DMS153 treated with DMSO at 0.1 percent for 48 hours (cell line): ENCODE results near the gene TBC1D1.

Source experiments
- DNase-seq: peaks from one replicate; lab custom pipeline; 2025; ENCODE audit not compliant: unreplicated experiment; lab: John Stamatoyannopoulos, UW

TBC1D1 gene

GRCh38 chr4:38045289-38045988 lies 154.6 kb downstream of the TBC1D1 start:
- DNase-seq: no peak

- DNase-seq: no peak
Observed at GRCh38 chr4:38046727-38047489, 156.0 kb downstream of the TBC1D1 start.

DNA sequence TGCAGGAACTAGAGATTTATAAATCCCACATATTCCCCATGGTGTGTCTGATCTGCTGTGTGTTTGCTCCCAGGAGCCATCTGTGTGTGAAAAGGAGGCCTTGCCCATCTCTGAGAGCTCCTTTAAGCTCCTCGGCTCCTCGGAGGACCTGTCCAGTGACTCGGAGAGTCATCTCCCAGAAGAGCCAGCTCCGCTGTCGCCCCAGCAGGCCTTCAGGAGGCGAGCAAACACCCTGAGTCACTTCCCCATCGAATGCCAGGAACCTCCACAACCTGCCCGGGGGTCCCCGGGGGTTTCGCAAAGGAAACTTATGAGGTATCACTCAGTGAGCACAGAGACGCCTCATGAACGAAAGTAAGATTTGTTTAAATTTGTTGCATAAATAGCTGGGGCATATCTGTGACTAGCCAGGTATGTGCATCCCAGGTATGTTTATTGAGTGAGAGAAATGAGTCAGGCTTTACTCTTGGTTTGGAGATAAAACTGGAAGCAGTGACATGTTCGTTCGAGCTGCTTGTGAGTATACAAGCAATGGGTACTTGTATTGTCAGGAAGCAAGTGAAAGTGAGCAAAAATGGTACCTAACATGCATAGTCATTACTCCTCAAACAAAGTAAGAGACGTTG lies 158.8 kb downstream of the TBC1D1 start:
- DNase-seq: no peak

DNA sequence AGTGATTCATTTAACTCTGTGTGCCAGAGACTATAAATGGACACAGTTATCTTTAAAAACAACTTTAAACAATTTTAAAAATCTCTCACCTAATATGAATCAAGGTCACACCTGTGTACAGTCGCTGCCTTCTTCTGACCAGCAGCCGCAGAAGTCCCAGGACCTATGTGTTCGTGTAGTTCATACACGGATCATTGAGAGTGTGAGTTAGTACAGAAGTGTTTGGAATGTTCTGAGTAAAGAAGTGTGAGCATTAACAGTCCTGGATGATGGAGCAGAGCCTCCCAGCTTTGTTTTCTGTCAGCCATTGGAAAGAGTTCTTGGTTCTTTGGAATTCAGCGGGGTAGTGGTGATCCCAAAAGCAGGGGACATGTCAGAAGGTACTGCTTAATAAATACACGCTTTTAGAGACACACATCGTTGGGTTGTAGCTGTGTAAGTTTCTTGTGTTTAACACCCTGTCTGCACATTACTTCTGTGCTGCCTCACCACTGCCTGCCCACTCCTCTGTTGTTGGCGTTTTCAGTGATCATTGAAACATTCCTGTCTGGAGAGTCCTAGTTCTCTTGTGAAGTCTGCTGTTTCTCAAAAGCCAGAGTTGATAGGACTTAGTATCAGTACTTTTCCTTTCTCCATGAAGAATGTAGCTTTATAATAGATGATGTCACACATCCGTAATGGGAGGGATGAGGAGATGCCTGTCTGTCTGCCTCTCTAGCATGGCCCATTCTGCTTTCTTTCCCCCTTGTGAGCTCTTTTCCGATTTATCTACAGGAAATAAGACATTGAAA lies 159.9 kb downstream of the TBC1D1 start:
- no peak for DNase-seq

- DNase-seq: no peak
Observed at GRCh38 chr4:38055566-38055965, 164.7 kb downstream of the TBC1D1 start.

DNA sequence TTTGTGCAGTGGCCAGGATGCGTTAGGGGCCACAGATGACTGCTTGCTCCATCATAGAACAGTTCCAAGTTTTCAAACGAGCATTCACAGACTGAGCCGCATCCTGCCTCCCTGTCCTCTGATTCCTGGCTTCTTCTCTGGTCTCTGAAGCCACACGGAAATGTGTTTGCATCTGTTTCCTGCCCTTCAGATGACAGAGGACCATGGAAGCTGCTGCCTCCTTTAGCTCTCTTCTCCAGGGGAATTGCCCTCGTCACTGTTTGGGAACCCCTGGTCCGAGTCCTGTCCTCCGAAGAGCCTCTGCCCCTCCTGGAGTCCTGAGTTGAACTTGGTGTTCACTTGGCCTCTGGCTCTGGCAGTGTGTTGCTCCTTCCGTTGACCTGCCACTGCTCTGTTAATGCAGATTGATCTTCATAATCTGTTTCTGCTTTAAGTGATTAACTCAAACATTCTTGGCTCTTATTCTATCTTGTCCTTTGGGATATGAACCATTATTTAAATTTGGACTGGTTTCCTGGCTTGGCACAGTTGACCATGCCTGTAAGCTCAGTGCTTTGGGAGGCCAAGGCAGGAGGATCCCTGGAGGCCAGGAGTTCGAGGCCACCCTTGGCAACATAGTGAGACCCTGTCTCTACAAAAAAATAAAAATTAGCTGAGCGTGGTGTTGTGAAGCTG lies 165.3 kb downstream of the TBC1D1 start:
- no peak for DNase-seq

- no peak for DNase-seq
Observed at GRCh38 chr4:38058151-38058550, 167.3 kb downstream of the TBC1D1 start.

DNA sequence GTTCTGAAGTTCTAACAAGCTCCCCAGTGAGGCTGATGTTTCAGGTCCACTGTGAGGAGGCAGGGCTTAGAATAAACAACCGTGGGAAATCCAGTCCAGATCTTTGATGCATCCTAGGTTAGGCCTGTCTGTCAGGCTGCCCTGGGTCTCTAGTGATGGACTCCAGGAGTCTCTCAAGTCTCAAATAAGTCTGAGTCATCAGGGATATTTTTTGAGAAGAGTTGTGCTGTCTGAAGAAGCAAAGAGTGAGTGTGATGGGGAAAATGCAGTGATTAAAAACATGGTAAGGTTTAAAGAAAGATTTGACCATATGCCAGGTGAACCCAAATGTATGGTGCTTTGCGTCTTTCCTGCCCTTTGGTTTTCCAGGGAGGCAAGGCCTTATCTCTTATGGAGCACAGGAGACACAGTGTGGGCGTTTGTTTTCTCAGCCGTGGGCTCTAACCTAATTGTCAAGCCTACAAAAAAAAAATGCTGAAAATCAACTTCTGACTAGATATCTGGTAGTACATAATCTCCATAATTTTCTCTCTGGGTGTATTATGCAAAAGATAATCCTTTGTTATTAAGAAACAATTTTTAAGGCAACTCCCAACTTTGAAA lies 170.0 kb downstream of the TBC1D1 start:
- no peak for DNase-seq

DNA sequence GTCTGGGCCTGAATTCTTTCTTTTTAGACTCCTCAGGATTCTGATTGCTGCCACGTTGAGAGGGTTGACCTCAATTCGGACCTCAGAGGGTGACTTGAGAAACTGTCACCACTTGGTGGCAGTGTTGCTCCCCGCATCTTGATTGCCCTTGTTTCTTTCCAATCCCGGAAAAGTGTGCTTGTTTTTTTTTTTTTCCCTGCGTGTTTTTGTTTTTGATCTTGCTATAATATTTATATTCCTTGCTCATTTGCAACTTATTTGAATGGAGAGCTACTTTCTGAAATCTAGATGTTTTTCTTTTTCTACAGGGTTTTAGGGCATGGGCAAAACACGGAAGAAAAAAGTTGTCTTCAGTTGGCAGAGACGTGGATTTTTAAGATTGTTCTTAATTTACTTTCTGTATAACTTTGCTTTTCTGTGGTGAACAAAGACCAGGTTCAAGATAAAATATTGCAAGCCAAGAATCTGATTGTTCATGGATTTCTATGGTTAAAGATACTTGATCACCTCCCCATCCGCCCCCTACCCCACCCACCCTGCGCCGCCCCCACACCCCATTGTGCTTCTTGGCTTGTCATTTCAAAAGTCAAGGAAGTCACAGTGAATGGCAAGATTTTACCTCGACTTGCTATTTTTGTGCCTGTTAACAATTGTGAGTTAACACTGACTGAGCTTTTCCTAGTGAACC lies 171.3 kb downstream of the TBC1D1 start:
- peak; percentile 23 for DNase-seq

DNA sequence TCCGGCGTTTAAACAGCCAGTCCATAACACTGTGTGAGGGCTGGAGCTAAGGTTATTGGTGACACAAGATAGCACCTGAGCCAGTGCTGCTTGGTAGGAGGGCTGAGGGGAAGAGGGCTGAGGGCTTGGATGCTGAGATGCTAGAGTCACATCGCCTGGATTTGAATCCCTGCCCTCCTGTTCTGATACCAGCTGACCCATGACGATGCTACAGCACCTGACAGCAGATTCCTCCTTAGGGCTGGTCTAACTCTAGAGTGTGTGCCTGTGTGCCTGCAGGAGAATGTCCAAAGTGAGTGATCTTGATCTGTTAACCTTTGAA lies 171.9 kb downstream of the TBC1D1 start:
- DNase-seq: no peak

DNA sequence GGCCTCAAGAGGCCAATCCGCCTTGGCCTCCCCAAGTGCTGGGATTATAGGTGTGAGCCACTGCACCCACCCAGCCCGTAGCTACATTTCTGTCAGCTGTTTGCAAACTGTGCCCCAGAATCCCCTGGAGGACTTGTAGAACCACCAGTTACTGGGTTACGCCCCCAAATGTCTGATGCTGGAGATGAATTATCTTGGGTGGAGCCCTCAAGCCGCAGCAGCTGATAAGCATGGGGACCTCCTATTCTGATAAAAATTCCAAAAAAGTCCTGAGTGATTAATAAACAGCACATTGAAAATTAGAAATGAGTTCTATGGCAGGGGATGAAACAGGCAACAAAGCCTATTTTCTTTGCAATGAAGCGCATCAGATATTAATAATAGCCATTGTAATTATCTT lies 174.3 kb downstream of the TBC1D1 start:
- no peak for DNase-seq

DNA sequence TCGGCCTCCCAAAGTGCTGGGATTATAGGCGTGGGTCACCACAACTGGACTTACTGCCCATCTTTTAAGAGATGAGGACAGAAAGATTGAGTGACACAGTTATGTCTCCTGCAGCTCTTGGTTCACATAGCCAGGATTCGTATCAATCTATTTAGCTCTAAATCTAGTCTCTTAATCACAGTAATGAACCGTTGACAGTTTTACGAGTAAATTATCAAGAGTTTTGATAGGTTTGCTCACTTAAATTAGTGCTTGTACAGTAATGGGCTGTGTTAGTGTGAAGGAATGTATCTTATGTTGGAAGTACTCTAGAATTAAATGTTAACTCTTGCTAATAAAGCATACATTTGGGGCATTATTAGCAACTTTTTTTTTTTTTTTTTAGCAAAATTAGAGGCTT lies 175.0 kb downstream of the TBC1D1 start:
- no peak for DNase-seq

DNA sequence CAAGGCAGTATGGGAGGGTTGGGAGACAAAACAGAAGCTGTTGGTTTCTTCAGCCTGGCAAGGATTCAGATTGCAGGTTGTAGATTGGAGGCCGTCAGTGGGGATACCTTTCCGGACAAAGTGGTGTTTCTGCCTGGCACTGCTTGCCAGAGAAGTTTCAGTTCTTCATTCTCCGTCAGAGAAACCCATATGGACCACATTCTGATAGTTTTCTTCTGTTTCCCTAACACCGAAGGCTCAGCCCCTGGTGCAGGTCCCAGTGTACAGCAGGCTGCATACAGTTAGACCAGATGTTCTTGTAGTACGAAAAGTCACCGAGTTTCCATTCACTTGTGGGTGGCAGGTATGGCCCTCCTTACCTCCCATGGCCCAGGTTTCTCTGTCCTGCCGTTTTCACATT lies 176.6 kb downstream of the TBC1D1 start:
- no peak for DNase-seq

DNA sequence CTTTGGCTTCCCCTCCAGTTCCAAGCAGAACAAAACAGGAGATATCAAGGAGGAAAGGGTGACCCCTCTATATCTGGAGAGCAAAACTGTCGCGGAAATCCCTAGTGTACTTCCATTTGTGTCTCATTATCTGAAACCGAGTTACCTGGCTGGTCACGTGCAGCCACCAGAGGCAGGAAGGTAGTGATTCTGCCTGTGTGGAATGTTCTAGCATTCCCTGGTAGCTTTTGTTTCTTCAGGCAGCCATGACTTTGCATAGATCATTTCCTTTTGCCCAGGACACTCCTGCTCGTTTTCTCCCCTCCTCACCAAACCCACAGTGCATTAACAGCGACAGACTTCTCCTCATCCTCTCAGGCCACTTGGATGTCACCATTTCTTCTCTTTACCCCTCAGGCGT lies 177.2 kb downstream of the TBC1D1 start:
- no peak for DNase-seq

- no peak for DNase-seq
Observed at GRCh38 chr4:38069271-38069760, 178.4 kb downstream of the TBC1D1 start.

- DNase-seq: no peak
Observed at GRCh38 chr4:38071801-38072431, 181.0 kb downstream of the TBC1D1 start.

DNA sequence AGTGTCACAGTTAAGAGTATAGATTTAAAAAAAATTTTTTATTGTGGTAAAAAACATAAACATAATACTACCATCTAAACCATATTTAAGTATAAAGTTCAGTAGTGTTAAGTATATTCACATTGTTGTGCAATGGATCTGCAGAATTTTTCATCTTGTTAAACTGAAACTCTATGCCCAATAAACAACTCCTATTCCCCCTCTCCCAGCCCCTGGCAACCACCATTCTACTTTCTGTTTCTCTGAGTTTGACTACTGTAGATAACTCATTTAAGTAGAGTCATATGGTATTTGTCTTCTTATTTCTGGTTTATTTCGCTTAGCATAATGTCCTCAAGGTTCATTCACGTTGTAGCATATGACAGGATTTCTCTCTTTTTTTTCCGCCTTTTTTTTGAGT lies 181.7 kb downstream of the TBC1D1 start:
- DNase-seq: no peak

DNA sequence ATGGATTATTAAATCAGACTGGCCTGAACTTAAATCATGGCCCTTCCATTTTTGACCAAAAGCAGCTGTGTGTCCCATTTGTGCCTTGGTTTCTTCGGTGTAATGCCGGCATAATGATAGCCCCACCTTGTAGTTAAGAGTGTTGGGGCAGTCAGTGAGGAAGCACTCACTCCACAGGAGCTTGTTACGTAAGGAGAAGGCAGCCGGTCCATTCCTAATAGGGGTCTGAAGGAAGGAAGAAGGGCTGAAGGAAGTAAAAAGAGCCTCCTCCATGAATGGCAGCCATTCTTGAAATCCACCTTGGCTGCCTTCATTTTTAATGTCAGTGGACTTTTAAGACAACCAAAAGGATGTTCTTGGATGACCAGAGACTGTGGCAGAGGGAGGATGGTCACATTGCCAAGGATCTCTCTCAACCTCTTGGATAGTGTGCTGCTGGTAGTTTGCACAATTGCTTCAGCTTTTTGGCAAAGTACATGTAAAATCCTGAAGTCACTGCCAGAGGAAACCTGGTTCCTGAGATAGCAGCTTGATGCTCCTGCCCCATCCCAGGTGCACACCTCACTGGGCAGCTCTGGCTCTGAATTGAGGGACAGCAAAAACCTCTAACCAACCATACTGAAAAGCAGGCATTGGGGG lies 182.8 kb downstream of the TBC1D1 start:
- no peak for DNase-seq
